Ascending aorta (tissue), 2 donors: Measurements from ENCODE around the gene ARHGAP9. TPM values are rescaled to one million over a fixed set of nuclear protein-coding genes. Genes with fewer than 3 reads are reported as not detected.

Experiments used
- DNase-seq, 2 donors: peaks; one replicate each; pipeline ENCODE4 v3.0.0-alpha.2; 2019; ENCODE audit warnings: low spot score in 2 of 2
- H3K27ac ChIP-seq, 2 donors: fragments of 200-600 bp; sonication (generic); one replicate each; pipeline ENCODE4 v1.5.1; 2016 to 2017; ENCODE audit warnings: mild to moderate bottlenecking in 1 of 2
- H3K27me3 ChIP-seq: fragments of 200-600 bp; sonication (generic); one replicate; pipeline ENCODE4 v1.5.1; 2017
- H3K36me3 ChIP-seq, 2 donors: fragments of 200-600 bp; sonication (generic); one replicate each; pipeline ENCODE4 v1.5.1; 2016
- H3K4me1 ChIP-seq, 2 donors: fragments of 200-600 bp; sonication (generic); one replicate each; pipeline ENCODE4 v1.5.1; 2016 to 2017; ENCODE audit warnings: mild to moderate bottlenecking in 1 of 2
- H3K4me3 ChIP-seq, 2 donors: fragments of 200-600 bp; sonication (generic); one replicate each; pipeline ENCODE4 v1.5.1; 2016 to 2017; ENCODE audit warnings: mild to moderate bottlenecking in 1 of 2
- H3K9me3 ChIP-seq, 2 donors: fragments of 200-600 bp; sonication (generic); one replicate each; pipeline ENCODE4 v1.5.1; 2016
- intact Hi-C: fragments of 100-400 bp; cut with DNase I; formaldehyde crosslinking; loops from one replicate; pipeline ENCODE4 v1.15.1; 2023
- total RNA-seq: library from RNA; depleted of rRNA; stranded (reverse); fragments of >200 nt; gene quantifications from one replicate; pipeline ENCODE4 v1.1.0, GENCODE V29; 2016
- TF ChIP-seq, protein P1 (sequence below), 3 experiments: fragments of 200-600 bp in 2 of 3; fragments of 450-650 bp in 1 of 3; sonication (generic) in 2 of 3; IDR thresholded peaks; one replicate each; pipeline ENCODE4 v1.5.1; 2016 to 2019; ENCODE audit warnings: antibody characterized with exemption in 3 of 3, mild to moderate bottlenecking in 1 of 3, moderate library complexity in 1 of 3

The ARHGAP9 gene
- total RNA-seq, 1 donor from 2014 or later = 21.6 TPM

DNA sequence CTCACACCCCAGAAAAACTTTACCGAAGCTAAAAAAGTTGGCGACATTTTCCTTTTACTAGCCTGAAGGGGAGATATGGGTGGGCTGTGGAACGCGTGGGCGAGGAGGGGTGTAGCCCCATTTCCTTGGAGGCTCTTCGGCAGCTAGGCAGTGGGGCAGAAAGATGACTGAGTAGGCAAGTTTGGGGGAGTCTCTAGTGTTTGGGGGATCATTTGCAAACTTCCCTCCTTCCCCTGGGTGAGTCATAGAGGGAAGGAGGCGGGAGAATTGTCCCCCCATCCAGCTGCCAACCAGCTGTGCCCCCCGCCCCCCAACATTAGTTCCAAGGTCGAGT, 17.8 kb downstream of the ARHGAP9 start:
- H3K4me1 ChIP-seq = peaks cover 3 to 30% of the 10 kb centered on the region in 2 donors
- no peak for DNase-seq
- TF ChIP-seq, protein P1, sequence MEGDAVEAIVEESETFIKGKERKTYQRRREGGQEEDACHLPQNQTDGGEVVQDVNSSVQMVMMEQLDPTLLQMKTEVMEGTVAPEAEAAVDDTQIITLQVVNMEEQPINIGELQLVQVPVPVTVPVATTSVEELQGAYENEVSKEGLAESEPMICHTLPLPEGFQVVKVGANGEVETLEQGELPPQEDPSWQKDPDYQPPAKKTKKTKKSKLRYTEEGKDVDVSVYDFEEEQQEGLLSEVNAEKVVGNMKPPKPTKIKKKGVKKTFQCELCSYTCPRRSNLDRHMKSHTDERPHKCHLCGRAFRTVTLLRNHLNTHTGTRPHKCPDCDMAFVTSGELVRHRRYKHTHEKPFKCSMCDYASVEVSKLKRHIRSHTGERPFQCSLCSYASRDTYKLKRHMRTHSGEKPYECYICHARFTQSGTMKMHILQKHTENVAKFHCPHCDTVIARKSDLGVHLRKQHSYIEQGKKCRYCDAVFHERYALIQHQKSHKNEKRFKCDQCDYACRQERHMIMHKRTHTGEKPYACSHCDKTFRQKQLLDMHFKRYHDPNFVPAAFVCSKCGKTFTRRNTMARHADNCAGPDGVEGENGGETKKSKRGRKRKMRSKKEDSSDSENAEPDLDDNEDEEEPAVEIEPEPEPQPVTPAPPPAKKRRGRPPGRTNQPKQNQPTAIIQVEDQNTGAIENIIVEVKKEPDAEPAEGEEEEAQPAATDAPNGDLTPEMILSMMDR (IDR thresholded peaks at IDR 0.05) = no peak
- no peaks in the 10 kb centered on the region for H3K27me3 ChIP-seq
- no peaks in the 10 kb centered on the region for H3K9me3 ChIP-seq
- peak overlapping the region; percentile 76 to 87 for H3K27ac ChIP-seq
- intact Hi-C loops = loop anchor here (1.0 to 2.0 kb wide), 2 partner anchors 27 to 58 kb away; partner anchors contain the start of genes DDIT3 and MARS1
- no peaks in the 10 kb centered on the region for H3K36me3 ChIP-seq
- H3K4me3 ChIP-seq = peak overlapping the region; percentile 71 to 89

DNA sequence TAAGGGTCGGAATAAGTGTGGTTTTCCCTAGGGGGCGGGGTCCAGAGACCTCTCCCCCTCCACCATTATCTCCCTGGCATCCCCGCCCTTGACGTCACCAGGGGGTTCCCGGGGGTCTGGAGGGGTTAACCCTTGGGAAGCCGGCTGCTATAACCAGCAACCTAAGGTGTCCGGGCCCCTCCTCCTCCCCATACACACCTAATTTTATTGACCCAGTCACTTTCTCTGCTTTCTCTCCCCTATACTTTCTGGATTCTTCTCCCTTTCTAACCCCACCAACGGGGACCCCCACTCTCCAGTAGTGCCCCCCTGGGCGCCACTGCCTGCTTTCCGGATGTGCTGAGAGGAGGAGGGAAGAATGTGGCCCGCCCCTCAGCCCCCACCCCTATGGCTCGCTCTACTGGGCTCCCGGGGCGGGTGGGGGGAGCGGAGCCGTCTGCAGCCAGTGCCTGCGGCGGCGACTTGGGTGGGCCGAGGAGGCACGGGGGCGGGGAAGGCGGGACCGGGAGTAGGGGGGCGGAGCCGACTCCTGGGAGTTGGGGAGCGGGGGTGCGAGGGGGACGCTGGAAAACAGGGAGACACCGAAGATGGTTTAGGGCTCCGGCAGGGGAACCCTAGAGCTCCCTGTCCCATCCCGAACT, 18.3 kb downstream of the ARHGAP9 start:
- peak overlapping the region; percentile 76 to 87 for H3K27ac ChIP-seq
- intact Hi-C loops = loop anchor here (1.0 to 2.0 kb wide), 2 partner anchors 27 to 59 kb away; partner anchors contain the start of genes DDIT3 and MARS1
- H3K4me1 ChIP-seq = peaks cover 3 to 30% of the 10 kb centered on the region in 2 donors
- no peaks in the 10 kb centered on the region for H3K27me3 ChIP-seq
- H3K4me3 ChIP-seq = peak overlapping the region; percentile 71 to 89
- H3K36me3 ChIP-seq = no peaks in the 10 kb centered on the region
- H3K9me3 ChIP-seq = no peaks in the 10 kb centered on the region
- peak in 1 of 2 donors; percentile 90 for DNase-seq
- TF ChIP-seq, protein P1 (IDR thresholded peaks at IDR 0.05) = no peak

DNA sequence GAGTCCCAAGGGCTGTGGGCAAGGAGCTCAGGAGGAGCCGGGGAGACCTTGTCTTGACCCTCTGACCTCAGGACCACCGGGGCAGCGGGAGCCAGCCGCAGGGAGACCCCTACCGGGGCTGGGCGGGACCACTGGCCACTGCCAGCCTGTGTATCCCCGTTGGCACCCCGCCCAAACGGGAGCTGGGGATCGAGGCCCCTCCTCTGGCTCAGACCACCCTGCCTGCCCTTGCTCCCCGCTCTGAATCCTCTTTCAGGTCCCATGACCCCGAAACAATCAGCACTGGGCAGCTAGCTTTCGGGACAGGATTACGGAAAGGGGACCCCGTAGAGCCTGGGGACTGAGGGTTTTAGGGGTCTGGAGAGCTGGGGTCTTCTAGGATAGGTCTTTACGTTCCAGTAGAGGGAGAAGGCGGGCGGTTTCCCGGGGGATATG, 18.8 kb downstream of the ARHGAP9 start:
- DNase-seq = no peak
- peak overlapping the region; percentile 32 to 87 for H3K27ac ChIP-seq

DNA sequence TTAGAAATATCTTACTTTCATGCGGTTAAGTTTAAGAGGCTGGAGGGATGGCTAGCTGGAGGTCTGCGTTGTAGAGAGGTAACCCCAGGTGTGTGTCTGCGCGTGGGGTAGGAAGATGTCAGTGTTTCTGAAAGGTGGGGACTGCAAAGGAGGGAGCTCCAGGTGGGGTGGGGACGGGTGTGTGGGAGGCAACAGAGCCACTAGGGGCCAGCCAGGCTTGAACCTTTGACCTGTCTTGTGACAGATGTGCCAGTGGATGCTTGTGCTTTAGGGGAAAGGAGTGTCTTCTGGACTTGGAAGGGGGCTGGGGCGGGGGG, 19.2 kb downstream of the ARHGAP9 start:
- no peak for DNase-seq
- Histone ChIP-seq H3K27me3 (no peaks in the 10 kb centered on the region), H3K36me3 (no peaks in the 10 kb centered on the region), H3K4me1 (peaks cover 3 to 30% of the 10 kb centered on the region in 2 donors), H3K27ac (peak overlapping the region; percentile 59 to 87), H3K4me3 (peak overlapping the region; percentile 71 to 89), H3K9me3 (no peaks in the 10 kb centered on the region)
- intact Hi-C loops = loop anchor here (2.0 kb wide), 1 partner anchor 28 kb away; the partner anchor contains the start of gene MARS1
- TF ChIP-seq, protein P1 (IDR thresholded peaks at IDR 0.05) = no peak

More for the DNA sequence above, 18.8 kb downstream of the ARHGAP9 start:
- no peaks in the 10 kb centered on the region for H3K36me3 ChIP-seq
- H3K9me3 ChIP-seq = no peaks in the 10 kb centered on the region
- TF ChIP-seq, protein P1 (IDR thresholded peaks at IDR 0.05) = no peak
- H3K4me1 ChIP-seq = peaks cover 3 to 30% of the 10 kb centered on the region in 2 donors
- intact Hi-C loops = loop anchor here (1.0 to 2.0 kb wide), 2 partner anchors 28 to 59 kb away; partner anchors contain the start of genes DDIT3 and MARS1
- H3K4me3 ChIP-seq = peak overlapping the region; percentile 71 to 89
- no peaks in the 10 kb centered on the region for H3K27me3 ChIP-seq

DNA sequence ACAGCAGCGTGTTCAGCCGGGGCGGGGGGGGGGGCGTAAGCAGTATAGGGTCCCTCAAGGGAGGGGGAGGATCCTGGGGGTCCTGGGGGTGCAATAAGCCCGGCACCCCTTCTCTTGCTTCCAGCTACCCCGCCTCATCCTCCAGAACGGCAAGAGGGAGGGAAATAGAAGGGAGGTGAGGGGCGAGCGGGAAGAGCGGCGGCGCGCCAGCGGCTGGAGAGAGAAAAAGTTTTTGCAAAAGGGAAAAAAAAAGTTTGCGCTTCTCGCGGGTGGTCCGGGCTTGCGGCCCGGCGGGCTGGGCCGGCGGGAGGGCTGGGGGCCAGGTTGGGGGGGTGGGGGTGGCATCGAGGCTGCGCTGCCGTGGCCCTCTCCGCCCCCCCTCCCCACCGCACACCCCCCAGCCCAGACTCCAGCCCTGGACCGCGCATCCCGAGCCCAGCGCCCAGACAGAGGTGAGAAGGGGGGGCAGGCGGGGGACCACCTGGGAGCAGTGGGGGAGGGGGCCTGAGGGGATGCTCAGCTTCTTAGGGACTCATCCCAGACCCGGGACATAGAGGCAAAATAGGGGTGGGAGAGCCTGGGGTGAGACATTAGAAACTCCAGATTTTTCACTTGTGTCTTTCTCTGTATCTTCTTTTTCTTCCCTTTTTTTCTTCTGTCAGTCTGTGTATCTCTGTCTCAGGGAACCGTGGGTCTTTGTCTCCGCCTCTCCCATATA, 19.8 kb downstream of the ARHGAP9 start, which contains the start of gene GLI1:
Gene GLI1 (plus strand): TSS at position 36 of the 718 bp plus-strand sequence. CDS start 3,907 bp downstream, outside the sequence.
- no peak for DNase-seq

More for the DNA sequence above, 19.8 kb downstream of the ARHGAP9 start, which contains the start of gene GLI1:
- peak within 1 kb of the TSS; percentile 59 to 87 for H3K27ac ChIP-seq
- H3K4me3 ChIP-seq = peak within 1 kb of the TSS; percentile 71 to 89
- peaks cover 3 to 30% of the 10 kb centered on the region in 2 donors for H3K4me1 ChIP-seq
- TF ChIP-seq, protein P1 (IDR thresholded peaks at IDR 0.05) = no peak
- no peaks in the 10 kb centered on the region for H3K9me3 ChIP-seq
- intact Hi-C loops = loop anchor here (2.0 kb wide), 1 partner anchor 29 kb away; the partner anchor contains the start of gene MARS1
- no peaks in the 10 kb centered on the region for H3K36me3 ChIP-seq
- no peaks in the 10 kb centered on the region for H3K27me3 ChIP-seq
